22Rv1 (cell line): ENCODE data around the gene PGD.

Experiments
- CTCF ChIP-seq: fragments of 450-650 bp; IDR thresholded peaks from 2 replicates; pipeline ENCODE4 v1.5.1; 2017; ENCODE audit warnings: mild to moderate bottlenecking
- ZFX ChIP-seq: fragments of 450-650 bp; IDR thresholded peaks from 2 replicates; pipeline ENCODE4 v1.6.1; 2017; ENCODE audit warnings: antibody characterized with exemption, borderline replicate concordance

GRCh38 chr1:10431070-10431730 is 32.3 kb downstream of the PGD start:
- TF ChIP-seq CTCF (no peak), ZFX (no peak)
